ENCODE measurements around the gene COL9A3.

The COL9A3 gene

GRCh38 chr20:62878244-62879038 is 61.6 kb downstream of the COL9A3 start:
- DNase-seq (ENCODE audit: low spot score), result no peak
- TF ChIP-seq CTCF (IDR thresholded peaks at IDR 0.05; ENCODE audit: extremely low read depth, insufficient read depth, missing control alignments), result no peak
- in situ Hi-C loops (cut with MboI; ENCODE audit: low pct_unique_long_range_greater_than_20kb, low sequenced_read_pairs, unreplicated experiment), result no loop called here

- no peak for DNase-seq (ENCODE audit: low spot score)
- in situ Hi-C loops (cut with MboI; ENCODE audit: low pct_unique_long_range_greater_than_20kb, low sequenced_read_pairs, unreplicated experiment), result no loop called here
Observed at GRCh38 chr20:62879275-62880146, 62.7 kb downstream of the COL9A3 start.

GRCh38 chr20:62880147-62880934 is 63.5 kb downstream of the COL9A3 start:
- in situ Hi-C loops (cut with MboI; ENCODE audit: low pct_unique_long_range_greater_than_20kb, low sequenced_read_pairs, unreplicated experiment), result no loop called here
- TF ChIP-seq CTCF (IDR thresholded peaks at IDR 0.05; ENCODE audit: extremely low read depth, insufficient read depth, missing control alignments), result no peak
- no peak for DNase-seq (ENCODE audit: low spot score)

More at GRCh38 chr20:62879275-62880146, 62.7 kb downstream of the COL9A3 start:
- TF ChIP-seq CTCF (IDR thresholded peaks at IDR 0.05; ENCODE audit: extremely low read depth, insufficient read depth, missing control alignments), result no peak

- in situ Hi-C loops (cut with MboI; ENCODE audit: low pct_unique_long_range_greater_than_20kb, low sequenced_read_pairs, unreplicated experiment), result no loop called here
- no peak for TF ChIP-seq CTCF (IDR thresholded peaks at IDR 0.05; ENCODE audit: extremely low read depth, insufficient read depth, missing control alignments)
- DNase-seq (ENCODE audit: low spot score), result no peak
Observed at GRCh38 chr20:62880935-62881661, 64.2 kb downstream of the COL9A3 start.

GRCh38 chr20:62881662-62882395 is 65.0 kb downstream of the COL9A3 start:
- TF ChIP-seq CTCF (IDR thresholded peaks at IDR 0.05; ENCODE audit: extremely low read depth, insufficient read depth, missing control alignments), result no peak
- in situ Hi-C loops (cut with MboI; ENCODE audit: low pct_unique_long_range_greater_than_20kb, low sequenced_read_pairs, unreplicated experiment), result no loop called here
- no peak for DNase-seq (ENCODE audit: low spot score)
